HEK293 (cell line): Measurements from ENCODE around the gene NAA25.

ENCODE experiments used
- BCL11B ChIP-seq: fragments of 450-650 bp; formaldehyde crosslinking; IDR thresholded peaks from 2 replicates; pipeline ENCODE4 v1.5.1; 2016; ENCODE audit warnings: low read depth, missing biosample characterization, missing genetic modification characterization
- KLF7 ChIP-seq: fragments of 450-650 bp; formaldehyde crosslinking; IDR thresholded peaks from 2 replicates; pipeline ENCODE4 v1.5.1; 2016; ENCODE audit warnings: missing biosample characterization, missing genetic modification characterization, borderline replicate concordance
- PBX3 ChIP-seq: sonication (generic); formaldehyde crosslinking; IDR thresholded peaks from 2 replicates; pipeline ENCODE4 v1.8.1; 2022; ENCODE audit warnings: mild to moderate bottlenecking, moderate library complexity, missing genetic modification reagents
- WT1 ChIP-seq: fragments of 450-650 bp; formaldehyde crosslinking; IDR thresholded peaks from 2 replicates; pipeline ENCODE4 v1.5.1; 2016; ENCODE audit warnings: missing biosample characterization, missing genetic modification characterization
- ZBTB26 ChIP-seq: fragments of 450-650 bp; formaldehyde crosslinking; optimal IDR thresholded peaks from 2 replicates; pipeline ENCODE3; 2016; ENCODE audit warnings: missing biosample characterization, mild to moderate bottlenecking, missing genetic modification characterization
- ZNF155 ChIP-seq: fragments of 450-650 bp; formaldehyde crosslinking; IDR thresholded peaks from 2 replicates; pipeline ENCODE4 v1.5.1; 2016; ENCODE audit warnings: missing biosample characterization, missing genetic modification characterization
- ZNF16 ChIP-seq: fragments of 450-650 bp; formaldehyde crosslinking; IDR thresholded peaks from 2 replicates; pipeline ENCODE4 v1.5.1; 2016; ENCODE audit warnings: low read depth, missing biosample characterization, missing genetic modification characterization
- ZNF184 ChIP-seq: fragments of 450-650 bp; IDR thresholded peaks from 2 replicates; pipeline ENCODE4 v1.5.1; 2018; ENCODE audit warnings: missing biosample characterization, mild to moderate bottlenecking, missing genetic modification characterization
- ZNF202 ChIP-seq: fragments of 450-650 bp; formaldehyde crosslinking; IDR thresholded peaks from 2 replicates; pipeline ENCODE4 v1.5.1; 2016; ENCODE audit warnings: missing biosample characterization, missing genetic modification characterization, borderline replicate concordance
- ZNF214 ChIP-seq: fragments of 450-650 bp; formaldehyde crosslinking; IDR thresholded peaks from 2 replicates; pipeline ENCODE4 v1.5.1; 2017; ENCODE audit warnings: missing biosample characterization, mild to moderate bottlenecking, missing genetic modification characterization, borderline replicate concordance
- ZNF266 ChIP-seq: fragments of 450-650 bp; formaldehyde crosslinking; IDR thresholded peaks from 2 replicates; pipeline ENCODE4 v1.5.1; 2016; ENCODE audit warnings: missing biosample characterization, missing genetic modification characterization, low read depth
- ZNF280D ChIP-seq: fragments of 450-650 bp; formaldehyde crosslinking; IDR thresholded peaks from 2 replicates; pipeline ENCODE4 v1.5.1; 2016; ENCODE audit warnings: missing biosample characterization, missing genetic modification characterization
- ZNF311 ChIP-seq: fragments of 450-650 bp; formaldehyde crosslinking; IDR thresholded peaks from 2 replicates; pipeline ENCODE4 v1.5.1; 2017; ENCODE audit warnings: missing biosample characterization, missing genetic modification characterization, borderline replicate concordance
- ZNF335 ChIP-seq: fragments of 450-650 bp; formaldehyde crosslinking; conservative IDR thresholded peaks from 2 replicates; pipeline ENCODE4 v1.5.1; 2016; ENCODE audit warnings: missing biosample characterization, missing genetic modification characterization
- ZNF341 ChIP-seq: fragments of 450-650 bp; formaldehyde crosslinking; IDR thresholded peaks from 2 replicates; pipeline ENCODE4; 2016; ENCODE audit warnings: low read depth, missing biosample characterization, missing genetic modification characterization
- ZNF426 ChIP-seq: fragments of 450-650 bp; formaldehyde crosslinking; IDR thresholded peaks from 2 replicates; pipeline ENCODE4 v1.5.1; 2017; ENCODE audit warnings: missing biosample characterization, missing genetic modification characterization, mild to moderate bottlenecking, inconsistent platforms, moderate library complexity
- ZNF449 ChIP-seq: fragments of 450-650 bp; formaldehyde crosslinking; IDR thresholded peaks from 2 replicates; pipeline ENCODE4 v1.5.1; 2017; ENCODE audit warnings: missing biosample characterization, mild to moderate bottlenecking, missing genetic modification characterization, moderate library complexity
- ZNF488 ChIP-seq: fragments of 450-650 bp; formaldehyde crosslinking; IDR thresholded peaks from 2 replicates; pipeline ENCODE4 v1.5.1; 2016; ENCODE audit warnings: missing biosample characterization, missing genetic modification characterization
- ZNF510 ChIP-seq: fragments of 450-650 bp; formaldehyde crosslinking; IDR thresholded peaks from 2 replicates; pipeline ENCODE4 v1.5.1; 2018; ENCODE audit warnings: mild to moderate bottlenecking, missing genetic modification characterization, missing biosample characterization; ENCODE audit not compliant: insufficient replicate concordance
- ZNF529 ChIP-seq: fragments of 450-650 bp; formaldehyde crosslinking; IDR thresholded peaks from 2 replicates; pipeline ENCODE4 v1.5.1; 2017; ENCODE audit warnings: missing genetic modification characterization, missing biosample characterization; ENCODE audit not compliant: insufficient replicate concordance
- ZNF626 ChIP-seq: fragments of 450-650 bp; sonication (Bioruptor Pico); formaldehyde crosslinking; IDR thresholded peaks from 2 replicates; pipeline ENCODE4 v1.5.1; 2018; ENCODE audit warnings: missing biosample characterization, missing genetic modification characterization, inconsistent platforms
- ZNF664 ChIP-seq: fragments of 450-650 bp; formaldehyde crosslinking; IDR thresholded peaks from 2 replicates; pipeline ENCODE4 v1.5.1; 2016; ENCODE audit warnings: missing biosample characterization, missing genetic modification characterization
- ZNF692 ChIP-seq: fragments of 450-650 bp; formaldehyde crosslinking; IDR thresholded peaks from 2 replicates; pipeline ENCODE4 v1.5.1; 2016; ENCODE audit warnings: missing biosample characterization, missing genetic modification characterization
- ZNF747 ChIP-seq: fragments of 450-650 bp; formaldehyde crosslinking; IDR thresholded peaks from 2 replicates; pipeline ENCODE4 v1.5.1; 2016; ENCODE audit warnings: missing biosample characterization, missing genetic modification characterization
- ZSCAN18 ChIP-seq: fragments of 450-650 bp; formaldehyde crosslinking; IDR thresholded peaks from 2 replicates; pipeline ENCODE4 v1.5.1; 2016; ENCODE audit warnings: missing biosample characterization, missing genetic modification characterization
- ZSCAN5A ChIP-seq: fragments of 450-650 bp; formaldehyde crosslinking; IDR thresholded peaks from 2 replicates; pipeline ENCODE4 v1.5.1; 2016; ENCODE audit warnings: missing biosample characterization, missing genetic modification characterization

The NAA25 gene

GRCh38 chr12:112013601-112014402, 94.8 kb downstream of the NAA25 start (continued):
- TF ChIP-seq PBX3 (CRISPR knock-in tag) (no peak), ZNF202 (tag by site-specific recombination) (no peak), ZNF155 (tag by site-specific recombination) (no peak), ZNF664 (no peak), ZNF449 (no peak), ZNF426 (tag by site-specific recombination) (no peak), ZNF341 (tag by site-specific recombination) (peak; percentile 81), ZNF335 (tag by site-specific recombination) (peak; percentile 89), ZNF214 (tag by site-specific recombination) (no peak), ZNF488 (tag by site-specific recombination) (no peak), WT1 (tag by site-specific recombination) (no peak), KLF7 (tag by site-specific recombination) (no peak), ZNF266 (no peak), ZNF16 (tag by site-specific recombination) (no peak), BCL11B (tag by site-specific recombination) (no peak), ZNF184 (tag by site-specific recombination) (0 out of 2 replicates have a peak, but pooled peaks have one; percentile 18), ZNF747 (no peak), ZNF311 (no peak), ZSCAN5A (tag by site-specific recombination) (no peak), ZNF510 (tag by site-specific recombination) (no peak), ZNF280D (no peak), ZNF692 (tag by site-specific recombination) (peak; percentile 61; the same call in 1 of the 2 replicates), ZSCAN18 (no peak), ZNF529 (tag by site-specific recombination) (no peak), ZNF626 (no peak), ZBTB26 (tag by site-specific recombination) (peak; percentile 27)
